HG02642 (cell line): ENCODE results near the gene SERPINB6.
"Not testable (repeated sequence)": the region's sequence is repeated elsewhere in the genome, so short reads cannot be mapped to it uniquely, and the experiment has no call there.

Experiments
- ATAC-seq: cut with Tn5 transposase; IDR thresholded peaks from one replicate; pipeline ENCODE4 v1.9.1; 2021; ENCODE audit warnings: mild to moderate bottlenecking; ENCODE audit not compliant: unreplicated experiment, poor library complexity

SERPINB6 gene

DNA sequence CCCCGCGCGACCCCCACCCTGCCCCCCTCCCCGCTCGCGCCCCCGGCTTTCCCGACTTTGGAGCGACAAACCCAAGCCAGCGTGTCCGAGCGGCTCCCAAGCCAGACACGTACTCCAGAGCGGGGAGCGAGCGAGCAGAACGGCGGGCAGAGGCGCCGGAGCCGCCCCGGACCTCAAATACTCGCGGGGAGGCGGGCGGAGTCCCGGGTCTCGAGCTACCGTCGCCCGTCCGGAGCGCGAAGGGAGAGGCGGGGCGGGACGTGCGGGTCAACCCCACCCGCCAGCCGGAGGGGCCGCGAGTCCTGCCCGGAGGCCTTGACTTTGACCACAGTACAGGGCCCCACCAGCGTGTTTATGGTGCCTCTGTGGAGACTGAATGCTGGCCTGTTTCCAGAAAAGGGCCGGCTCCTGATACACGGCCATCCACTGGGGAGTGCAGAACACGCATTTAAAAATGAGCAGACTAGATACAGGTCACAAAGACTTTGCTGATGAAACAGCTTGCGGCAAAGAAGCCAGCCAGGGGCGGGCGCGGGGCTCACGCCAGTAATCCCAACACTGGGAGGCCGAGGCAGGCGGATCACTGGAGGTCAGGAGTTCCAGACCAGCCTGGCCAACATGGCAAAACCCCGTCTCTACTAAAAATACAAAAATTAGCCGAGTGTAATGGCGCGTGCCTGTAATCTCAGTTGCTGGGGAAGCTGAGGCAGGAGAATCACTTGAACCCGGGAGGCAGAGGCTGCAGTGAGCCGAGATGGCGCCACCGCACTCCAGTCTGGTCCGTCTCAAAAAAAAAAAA lies at the start of gene SERPINB6:
Gene SERPINB6 (minus strand): TSS at position 148 of the 799 bp plus-strand sequence. CDS start 12,235 bp downstream, outside the sequence.
- no peak for ATAC-seq

DNA sequence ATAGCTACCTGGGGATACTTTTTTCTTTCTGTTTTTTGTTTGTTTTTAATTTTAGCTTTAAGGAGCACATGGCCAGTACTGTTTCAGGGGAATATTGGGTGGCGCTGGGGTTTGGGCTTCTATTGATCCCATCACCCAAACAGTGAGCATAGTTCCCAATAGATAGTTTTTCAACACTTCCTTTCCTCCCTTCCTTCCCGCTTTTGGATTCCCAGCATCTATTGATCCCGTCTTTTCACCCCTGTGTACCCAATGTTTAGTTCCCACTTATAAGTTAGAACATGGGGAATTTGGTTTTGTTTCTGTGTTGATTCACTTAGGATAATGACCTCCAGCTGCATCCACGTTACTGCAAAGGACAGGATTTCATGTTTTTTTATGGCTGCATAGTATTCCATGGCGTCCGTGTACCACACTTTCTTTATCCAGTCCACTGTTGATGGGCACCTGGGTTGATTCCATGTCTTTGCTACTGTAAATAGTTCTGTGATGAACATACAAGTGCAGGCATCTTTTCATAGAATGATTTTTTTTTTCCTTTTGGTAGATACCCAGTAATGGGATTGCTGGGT lies 48.5 kb upstream of the SERPINB6 start:
- ATAC-seq, result no peak

DNA sequence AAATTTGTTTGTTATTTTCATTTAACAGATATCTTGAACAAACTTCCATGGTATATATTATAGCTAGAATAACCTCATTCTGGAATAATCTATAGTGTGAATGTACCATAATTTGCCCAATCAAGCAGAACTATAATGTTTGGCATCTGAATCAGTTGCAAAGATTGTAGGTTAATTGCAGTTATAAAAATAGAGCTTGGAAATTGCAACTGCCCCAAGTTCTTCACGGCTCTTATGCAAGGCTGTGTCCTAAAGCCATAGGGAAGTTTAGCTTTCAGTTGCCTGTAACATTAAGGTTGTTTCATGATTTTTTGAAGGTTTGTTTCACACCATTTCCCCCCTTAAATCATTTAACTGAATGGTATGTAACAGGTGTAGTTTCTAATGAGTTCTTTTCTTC lies 47.7 kb upstream of the SERPINB6 start:
- no peak for ATAC-seq

DNA sequence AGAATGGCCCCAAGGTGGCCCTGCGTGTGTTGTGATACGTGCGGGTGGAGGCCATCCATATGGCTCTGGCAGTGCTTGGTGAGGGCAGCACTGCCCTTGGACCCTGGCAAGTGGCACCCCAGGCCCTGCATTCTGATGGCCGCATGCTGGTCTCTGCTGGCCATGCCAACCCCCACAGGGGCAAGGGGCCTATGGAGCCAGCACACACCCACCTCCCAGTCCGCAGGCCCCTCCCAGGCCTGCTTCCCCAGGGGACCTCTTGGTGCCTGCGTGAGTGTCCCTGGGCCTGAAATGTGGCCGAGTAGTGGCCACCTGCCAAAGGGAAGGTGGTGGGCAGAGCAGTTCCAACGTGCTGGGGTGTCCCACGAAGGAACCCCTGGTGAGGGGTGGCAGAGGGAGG lies 45.9 kb upstream of the SERPINB6 start:
- no peak for ATAC-seq

DNA sequence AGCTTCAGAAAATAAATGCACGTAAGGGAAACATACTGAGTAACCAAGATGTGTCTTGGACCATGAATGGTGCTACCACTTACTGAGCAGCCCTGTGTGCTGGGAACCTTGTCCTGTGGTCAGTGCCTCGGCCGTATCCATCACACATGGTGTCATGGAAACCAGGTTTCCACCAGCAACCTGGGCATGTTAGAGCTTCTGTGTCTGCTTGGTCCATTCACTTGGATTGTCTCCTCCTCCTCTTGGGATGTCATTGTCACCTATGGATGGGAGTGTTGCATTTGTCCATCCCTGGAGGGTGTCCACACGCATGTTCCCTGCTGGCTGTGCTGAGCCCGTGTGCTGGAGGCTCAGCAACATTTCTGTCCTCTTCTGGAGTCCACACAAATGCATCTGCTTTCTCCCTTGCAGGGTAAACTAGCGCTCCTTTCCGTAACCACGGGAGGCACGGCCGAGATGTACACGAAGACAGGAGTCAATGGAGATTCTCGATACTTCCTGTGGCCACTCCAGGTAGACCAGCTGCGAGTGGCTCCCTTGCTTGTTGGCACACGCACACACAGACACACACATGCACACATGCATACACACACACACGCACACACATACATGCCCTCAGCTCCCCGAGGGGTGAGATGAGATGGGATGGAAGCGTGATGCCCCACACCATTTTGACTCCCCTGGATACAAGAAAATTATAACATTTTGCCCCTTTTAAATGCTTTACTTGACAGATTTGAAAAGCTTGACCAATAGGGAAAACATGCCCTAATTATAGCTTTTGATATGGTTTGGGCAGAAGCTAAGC lies 45.3 kb upstream of the SERPINB6 start:
- no peak for ATAC-seq

DNA sequence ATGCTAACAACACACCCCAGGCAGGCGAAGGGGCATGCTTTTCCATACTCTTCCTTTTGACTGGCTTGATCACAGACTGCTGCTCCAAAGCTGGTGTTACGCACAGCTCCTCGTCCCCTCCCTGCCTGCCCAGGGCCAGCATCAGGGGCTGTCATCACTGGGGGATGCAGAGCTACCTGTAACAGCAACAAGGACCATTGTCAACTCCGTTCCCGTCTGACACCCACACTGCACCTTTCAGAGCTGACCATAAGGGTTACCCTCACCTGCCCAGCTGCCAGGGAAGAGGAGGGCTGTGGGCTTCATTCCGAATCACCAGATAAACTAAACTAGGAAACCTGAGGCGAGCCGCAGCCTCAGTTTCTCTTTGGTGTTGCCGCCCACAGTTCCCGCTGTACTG lies 43.8 kb upstream of the SERPINB6 start:
- ATAC-seq, result no peak

DNA sequence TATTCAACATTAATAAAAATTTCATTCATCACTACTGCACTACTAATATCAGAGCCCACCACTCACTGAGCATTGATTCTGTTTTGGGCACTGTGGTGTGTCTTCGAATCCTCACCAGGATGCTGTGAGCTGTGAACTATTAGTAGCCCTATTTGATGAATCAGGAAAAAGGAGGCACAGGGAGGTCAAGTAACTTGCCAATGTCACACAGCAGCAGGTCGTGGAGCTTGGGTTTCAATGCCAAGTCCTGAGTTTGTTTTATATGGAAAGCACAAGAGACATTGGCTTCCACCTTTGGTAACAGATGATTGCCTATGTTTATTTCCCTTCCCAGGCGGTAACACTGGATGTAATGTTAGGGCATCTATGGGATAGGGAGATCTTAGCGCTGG lies 43.3 kb upstream of the SERPINB6 start:
- ATAC-seq, result no peak

DNA sequence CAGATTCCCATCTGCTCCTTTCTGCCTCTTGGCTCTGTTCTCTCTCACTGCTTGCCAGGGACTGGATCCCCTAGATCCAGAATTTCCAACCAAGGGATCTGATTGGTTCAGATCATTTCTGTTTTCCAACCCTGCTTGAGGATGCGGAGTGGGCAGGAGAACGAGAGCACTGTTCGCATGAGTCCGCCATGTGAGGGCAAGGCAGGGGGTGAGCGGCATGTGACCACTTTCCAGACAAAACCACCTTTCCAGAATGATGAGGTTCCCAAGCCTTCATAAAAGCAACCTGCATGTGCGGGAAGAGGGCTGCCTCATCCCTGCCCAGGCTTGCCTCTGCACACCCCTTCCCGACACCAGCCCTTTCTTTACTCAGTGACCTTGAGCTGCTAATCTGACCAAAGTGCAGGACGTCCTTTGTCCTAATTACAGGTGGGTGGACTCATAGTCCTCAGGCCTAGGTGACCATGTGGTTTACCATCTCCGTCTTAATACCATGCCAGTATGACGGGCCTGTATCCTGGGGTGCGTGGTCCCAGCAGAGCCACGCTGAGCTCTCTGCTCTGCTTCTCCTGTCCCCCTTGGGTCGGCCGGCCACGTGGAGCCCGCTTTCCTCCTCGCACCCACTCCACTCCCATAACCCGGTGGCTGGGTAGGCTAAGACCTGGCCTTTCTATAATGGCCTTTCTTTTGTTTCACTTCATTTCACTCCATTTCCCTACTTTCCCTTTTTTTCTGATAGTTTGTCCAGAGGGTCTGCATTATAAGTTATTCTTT lies 42.7 kb upstream of the SERPINB6 start:
- ATAC-seq, result no peak

DNA sequence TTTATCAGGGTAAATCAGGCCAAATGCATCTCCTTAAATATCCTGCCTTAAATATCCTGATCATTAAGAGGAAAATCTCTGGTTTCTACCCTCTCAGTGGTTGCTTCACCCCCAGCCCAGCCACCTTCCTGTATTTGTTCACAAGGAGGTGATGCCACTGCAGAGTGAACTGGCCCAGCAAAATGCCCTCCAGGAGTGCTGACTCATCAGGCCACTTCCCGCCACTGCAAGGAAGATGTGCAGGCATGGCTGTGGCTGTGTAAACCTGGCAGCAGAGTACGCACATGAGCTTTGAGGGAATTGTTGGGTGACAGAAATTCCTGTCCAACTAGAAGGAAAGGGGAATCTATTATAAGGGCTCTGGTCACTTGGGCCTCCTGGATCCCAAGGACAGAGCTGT lies 42.1 kb upstream of the SERPINB6 start:
- ATAC-seq, result no peak

DNA sequence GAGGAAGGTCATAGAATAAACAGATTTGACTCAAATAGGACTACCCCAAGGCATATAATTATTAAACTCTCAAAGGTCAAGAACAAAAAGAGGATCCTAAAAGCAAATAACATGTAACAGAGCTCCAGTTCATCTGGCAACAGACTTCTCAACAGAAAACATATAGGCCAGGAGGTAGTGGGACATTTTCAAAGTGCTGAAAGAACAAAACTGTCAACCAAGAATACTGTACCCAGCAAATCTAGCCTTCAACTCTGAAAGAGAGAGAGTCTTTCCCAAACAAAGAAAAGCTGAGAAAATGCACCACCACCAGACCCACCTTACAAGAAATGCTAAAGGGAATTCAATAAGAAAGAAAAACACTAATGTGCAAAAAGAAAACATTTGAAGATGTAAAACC lies 40.2 kb upstream of the SERPINB6 start:
- no peak for ATAC-seq

DNA sequence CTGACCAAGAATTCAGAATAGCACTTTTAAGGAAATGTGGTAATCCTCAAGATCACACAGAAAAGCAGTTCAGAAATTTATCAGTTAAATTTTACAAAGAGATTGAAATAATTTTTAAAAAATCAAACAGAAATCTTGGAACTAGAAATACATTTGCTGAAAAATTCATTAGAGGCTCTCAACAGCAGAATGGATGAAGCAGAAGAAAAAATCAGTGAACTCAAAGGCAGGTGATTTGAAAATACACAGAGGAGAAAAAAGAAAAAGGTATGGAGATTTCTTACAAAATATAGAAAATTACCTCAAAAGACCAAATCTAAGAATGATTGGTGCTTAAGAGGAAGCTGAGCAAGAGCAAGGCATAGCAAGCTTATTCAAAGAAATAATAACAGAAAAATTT lies 39.8 kb upstream of the SERPINB6 start:
- ATAC-seq, result no peak

DNA sequence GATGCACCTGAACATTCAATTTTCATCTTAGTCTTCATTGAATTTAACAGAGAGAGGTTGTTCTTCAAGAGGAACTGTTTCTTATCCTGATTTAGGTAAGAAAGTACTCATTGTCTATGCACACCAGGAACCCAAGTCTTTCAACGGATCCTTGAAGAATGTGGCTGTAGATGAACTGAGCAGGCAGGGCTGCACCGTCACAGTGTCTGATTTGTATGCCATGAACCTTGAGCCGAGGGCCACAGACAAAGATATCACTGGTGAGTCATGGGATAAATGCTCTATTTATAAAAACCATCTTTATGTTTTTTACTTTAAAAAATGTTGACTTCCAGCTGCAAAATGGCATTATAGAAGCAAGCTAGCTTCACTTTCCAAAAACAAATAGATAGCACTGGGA lies 38.6 kb upstream of the SERPINB6 start:
- no peak for ATAC-seq

DNA sequence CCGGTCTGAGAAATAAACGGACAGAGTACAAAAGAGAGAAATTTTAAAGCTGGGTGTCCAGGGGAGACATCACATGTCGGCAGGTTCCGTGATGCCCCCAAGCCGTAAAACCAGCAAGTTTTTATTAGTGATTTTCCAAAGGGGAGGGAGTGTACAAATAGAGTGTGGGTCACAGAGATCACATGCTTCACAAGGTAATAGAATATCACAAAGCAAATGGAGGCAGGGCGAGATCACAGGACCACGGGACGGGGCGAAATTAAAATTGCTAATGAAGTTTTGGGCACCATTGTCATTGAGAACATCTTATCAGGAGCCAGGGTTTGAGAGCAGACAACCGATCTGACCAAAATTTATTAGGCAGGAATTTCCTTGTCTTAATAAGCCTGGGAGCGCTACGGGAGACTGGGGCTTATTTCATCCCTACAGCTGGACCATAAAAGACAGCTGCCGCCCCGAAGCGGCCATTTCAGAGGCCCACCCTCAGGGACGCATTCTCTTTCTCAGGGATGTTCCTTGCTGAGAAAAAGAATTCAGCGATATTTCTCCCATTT lies 37.4 kb upstream of the SERPINB6 start:
- not testable (repeated sequence) for ATAC-seq

DNA sequence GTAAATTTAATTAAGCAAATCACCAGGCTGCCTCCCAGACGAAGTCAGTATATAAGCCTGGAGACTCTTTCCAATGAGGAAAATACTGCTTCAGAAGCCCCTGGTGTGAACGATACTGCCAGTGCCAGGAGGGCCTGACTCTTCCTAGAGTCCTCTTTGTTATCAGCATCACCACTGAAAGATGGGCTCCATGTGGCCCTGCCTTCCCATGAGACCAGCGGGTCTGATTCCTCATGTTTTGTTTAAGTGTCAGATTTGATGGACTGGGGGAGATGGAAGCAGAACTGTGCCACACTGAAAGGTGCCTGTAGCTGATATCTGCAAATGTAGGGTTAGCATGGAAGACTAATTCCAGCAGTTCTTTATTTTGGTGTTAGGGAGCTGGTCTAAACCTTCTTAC lies 36.2 kb upstream of the SERPINB6 start:
- ATAC-seq, result no peak

DNA sequence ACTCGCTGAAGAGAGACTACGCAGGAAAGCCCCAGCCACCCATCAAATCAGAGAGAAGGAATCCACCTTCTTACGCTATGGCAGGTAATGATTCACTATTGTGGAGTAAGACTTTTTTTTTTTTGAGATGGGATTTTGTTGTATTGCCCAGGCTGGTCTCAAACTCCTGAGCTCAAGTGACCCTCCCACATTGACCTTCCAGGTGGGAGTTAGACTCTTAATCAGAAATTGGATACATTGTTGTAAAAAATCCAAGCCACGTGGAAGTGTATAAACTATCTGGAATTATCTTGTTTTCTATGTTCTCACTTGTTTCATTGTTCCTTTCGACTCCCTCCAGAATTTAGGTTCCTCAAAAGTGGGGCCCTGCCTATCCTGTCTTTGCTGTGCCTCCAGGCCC lies 35.1 kb upstream of the SERPINB6 start:
- no peak for ATAC-seq

DNA sequence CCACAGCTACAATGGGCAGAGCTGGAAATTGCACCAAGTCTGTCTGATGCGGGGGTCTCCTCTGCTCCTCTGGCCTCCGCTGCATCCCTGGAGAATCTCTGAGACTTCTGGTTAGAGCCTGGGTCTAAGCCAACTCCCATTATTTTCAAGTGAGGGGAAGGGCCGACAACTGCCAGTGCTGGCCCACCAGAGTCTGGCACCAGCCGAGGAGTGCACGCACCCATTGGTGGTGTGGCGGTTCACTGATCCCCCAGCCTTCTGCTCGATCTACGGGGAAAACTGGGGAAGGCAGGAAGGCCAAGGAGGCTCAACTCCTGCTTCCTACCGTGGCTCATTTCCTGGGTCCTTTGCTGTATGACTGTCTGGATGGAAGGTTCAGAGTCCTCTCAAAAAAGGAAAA lies 34.5 kb upstream of the SERPINB6 start:
- ATAC-seq, result no peak

DNA sequence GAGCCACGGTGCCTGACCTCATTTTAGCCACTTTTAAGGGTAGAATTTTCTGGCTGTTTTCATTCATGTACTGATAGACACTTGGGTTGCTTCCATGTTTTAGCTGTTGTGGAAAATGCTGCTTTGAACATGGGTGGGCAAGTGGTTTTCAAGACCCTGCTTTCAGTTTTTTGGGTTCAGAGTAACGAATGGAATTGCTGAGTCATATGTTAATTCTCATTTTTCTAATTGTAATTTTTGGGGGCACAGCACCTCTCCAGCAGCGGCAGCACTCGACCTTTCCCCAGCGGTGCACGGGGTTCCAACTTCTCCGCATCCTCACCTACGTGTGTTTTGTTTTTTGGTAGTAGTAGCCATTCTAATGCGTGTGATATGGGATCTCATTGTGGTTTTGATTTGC lies 33.7 kb upstream of the SERPINB6 start:
- no peak for ATAC-seq

DNA sequence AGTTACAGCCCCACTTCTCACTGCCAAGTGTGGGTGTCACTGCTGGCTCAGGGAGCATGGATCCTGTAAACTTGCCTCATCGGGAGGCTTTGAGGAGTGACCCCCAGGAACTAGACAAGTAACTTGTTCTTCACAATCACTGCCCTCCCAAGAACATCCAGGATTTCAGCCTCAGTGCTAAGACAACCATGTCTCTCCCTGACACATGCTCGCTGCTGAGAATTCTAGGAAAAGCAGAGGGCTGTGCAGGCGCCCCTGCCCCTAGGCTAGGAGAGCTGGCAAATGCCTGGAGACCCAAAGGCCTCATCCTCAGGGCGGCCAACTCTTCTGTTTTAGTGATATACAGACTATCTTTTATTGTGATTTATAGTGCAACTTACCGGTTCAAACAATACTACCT lies 31.9 kb upstream of the SERPINB6 start:
- not testable (repeated sequence) for ATAC-seq

DNA sequence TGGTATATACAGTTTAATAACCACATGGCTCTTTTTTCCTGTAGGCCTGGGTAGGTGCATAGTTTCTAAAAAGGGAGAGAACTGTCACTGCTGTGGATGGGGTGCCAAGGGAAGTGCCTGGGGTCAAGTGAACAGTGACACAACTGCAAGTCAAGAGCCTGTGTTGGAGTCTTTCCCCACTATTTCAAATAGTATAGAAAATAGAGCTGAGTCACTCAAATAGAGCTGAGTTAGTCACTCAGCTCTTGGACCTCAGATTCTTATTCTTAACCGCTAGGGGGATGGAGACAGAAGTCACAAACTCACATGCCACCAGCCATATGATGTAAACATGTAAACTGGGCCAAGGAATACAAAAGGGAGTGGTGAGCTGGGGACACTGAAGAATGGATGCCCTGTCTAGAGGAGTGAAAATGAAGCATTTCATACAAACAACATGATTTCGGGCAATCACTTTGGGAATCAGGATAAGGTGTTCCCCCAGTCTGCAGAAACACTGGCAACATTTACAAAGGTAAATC lies 30.5 kb upstream of the SERPINB6 start:
- no peak for ATAC-seq

DNA sequence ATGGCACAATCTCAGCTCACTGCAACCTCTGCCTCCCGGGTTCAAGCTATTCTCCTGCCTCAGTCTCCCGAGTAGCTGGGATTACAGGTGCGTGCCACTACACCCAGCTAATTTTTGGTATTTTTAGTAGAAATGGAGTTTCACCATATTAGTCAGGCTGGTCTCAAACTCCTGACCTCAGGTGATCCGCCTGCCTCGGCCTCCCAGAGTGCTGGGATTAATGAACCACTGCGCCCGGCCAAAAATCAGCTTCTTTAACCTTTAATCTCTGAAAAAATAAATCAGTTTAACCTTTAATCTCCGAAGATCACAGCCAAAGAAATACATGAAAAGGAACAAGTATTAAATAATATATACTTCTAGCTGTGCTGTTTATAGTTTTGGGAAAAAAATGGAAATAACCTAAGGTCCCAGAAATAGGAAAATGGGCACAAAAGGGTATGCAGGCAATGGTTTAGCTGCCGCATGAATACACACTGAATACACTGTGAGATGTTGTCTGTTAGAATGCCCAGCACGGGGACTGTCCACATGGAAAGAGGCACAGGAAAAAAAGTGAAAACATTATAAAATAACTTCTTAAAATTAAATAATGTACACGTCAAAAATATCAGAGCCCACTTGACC lies 29.9 kb upstream of the SERPINB6 start:
- no peak for ATAC-seq
